Measurements from ENCODE around the gene ERVW-1. TPM values are rescaled to one million over a fixed set of nuclear protein-coding genes. Genes with fewer than 3 reads are reported as not detected.
"Not testable (repeated sequence)": the region's sequence is repeated elsewhere in the genome, so short reads cannot be mapped to it uniquely, and the experiment has no call there.

Gene ERVW-1, protein sequence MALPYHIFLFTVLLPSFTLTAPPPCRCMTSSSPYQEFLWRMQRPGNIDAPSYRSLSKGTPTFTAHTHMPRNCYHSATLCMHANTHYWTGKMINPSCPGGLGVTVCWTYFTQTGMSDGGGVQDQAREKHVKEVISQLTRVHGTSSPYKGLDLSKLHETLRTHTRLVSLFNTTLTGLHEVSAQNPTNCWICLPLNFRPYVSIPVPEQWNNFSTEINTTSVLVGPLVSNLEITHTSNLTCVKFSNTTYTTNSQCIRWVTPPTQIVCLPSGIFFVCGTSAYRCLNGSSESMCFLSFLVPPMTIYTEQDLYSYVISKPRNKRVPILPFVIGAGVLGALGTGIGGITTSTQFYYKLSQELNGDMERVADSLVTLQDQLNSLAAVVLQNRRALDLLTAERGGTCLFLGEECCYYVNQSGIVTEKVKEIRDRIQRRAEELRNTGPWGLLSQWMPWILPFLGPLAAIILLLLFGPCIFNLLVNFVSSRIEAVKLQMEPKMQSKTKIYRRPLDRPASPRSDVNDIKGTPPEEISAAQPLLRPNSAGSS
- polyA plus RNA-seq = 0.06 TPM

DNA sequence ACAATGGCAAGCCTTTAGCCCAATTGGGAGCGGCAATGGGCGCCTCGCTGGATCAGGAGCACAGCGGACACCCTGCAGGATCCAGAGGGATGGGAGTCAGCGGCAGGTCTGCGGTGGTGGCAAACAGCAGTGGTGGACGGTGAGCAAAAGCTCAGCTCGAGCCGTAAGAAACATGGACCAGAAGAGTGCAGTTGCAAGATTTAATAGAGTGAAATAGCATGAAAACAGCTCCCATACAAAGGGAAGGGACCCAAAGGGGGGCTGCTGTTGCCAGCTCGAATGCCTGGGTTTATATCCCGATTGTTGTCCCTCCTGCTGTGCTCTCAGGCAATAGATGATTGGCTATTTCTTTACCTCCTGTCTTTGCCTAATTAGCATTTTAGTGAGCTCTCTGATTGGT, at the start of gene ERVW-1:
TSS of gene ERVW-1 (minus strand) at position 266 of the 400 bp plus-strand sequence. CDS start 7,565 bp downstream, outside the sequence.
- not testable (repeated sequence) for H3K4me3 Mint-ChIP-seq, H3K9me3 Mint-ChIP-seq, H3K27ac Mint-ChIP-seq

DNA sequence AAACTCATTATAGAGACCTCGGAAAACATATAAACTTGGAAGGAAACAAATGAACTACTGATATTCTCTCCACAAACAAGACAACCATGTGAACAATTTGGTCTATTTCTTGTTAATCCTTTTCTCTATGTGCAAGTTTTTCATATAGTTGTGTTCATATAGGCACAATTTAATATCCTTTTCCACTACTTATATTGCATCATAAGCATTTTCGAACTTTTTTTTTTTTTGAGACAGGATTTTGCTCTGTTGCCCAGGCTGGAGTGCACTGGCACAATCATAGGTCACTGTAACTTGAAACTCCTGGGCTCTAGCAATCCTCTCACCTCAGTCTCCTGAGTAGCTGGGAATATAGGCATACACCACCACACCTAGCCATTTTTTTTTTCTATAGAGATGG, 45.4 kb upstream of the ERVW-1 start:
- peaks cover 12 to 15% (median 14%) of the 10 kb centered on the region in 3 donors for H3K4me1 Mint-ChIP-seq
- H3K36me3 Mint-ChIP-seq = no peaks in the 10 kb centered on the region
- no peaks in the 10 kb centered on the region for H3K27me3 Mint-ChIP-seq
- no peak overlapping the region for H3K4me3 Mint-ChIP-seq
- H3K9me3 Mint-ChIP-seq = no peaks in the 10 kb centered on the region
- H3K27ac Mint-ChIP-seq = no peak overlapping the region

More for the DNA sequence above, at the start of gene ERVW-1:
- not testable (repeated sequence) for H3K4me1 Mint-ChIP-seq, H3K36me3 Mint-ChIP-seq, H3K27me3 Mint-ChIP-seq

DNA sequence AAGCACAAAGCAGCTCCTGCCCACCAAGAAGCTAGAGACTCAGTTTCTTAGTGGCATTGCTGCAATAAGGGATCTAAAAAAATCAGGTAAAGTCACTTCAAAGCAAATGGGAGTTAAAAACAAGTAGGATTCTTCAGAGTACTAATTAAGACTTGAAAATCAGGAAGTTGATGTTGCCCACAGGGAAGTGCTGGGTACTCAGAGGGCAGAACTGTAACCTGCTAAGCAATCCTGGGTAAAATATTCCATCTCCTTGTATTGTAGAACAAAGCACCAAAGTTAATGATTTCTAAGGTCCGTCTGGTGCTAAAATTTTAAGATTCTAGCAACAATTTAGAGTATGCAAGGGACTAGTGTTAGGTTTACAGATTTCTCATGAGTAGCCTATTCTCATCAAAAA, 42.3 kb upstream of the ERVW-1 start:
- H3K9me3 Mint-ChIP-seq = no peaks in the 10 kb centered on the region
- no peaks in the 10 kb centered on the region for H3K4me1 Mint-ChIP-seq
- H3K4me3 Mint-ChIP-seq = no peak overlapping the region
- peaks cover 7% of the 10 kb centered on the region for H3K36me3 Mint-ChIP-seq
- no peaks in the 10 kb centered on the region for H3K27me3 Mint-ChIP-seq
- H3K27ac Mint-ChIP-seq = no peak overlapping the region

DNA sequence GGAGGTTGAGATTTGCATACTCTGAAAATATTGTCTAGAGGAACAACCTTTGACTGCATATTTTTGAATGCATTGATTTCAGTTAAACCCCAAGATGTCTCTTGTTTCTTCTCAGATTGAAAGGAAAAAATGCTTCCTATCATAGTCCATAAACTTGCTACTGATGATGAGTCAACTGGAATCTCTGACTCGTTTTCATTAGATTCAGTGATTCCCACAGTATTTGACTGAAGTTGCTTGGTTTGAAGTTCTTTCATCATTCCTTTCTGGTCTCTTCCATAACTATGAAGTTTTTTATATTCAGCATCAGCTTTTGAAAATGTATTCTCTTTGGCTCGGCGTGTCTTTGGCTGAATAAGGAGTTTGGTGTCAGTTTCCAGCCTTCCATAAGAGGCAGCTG, 39.9 kb upstream of the ERVW-1 start:
- H3K4me1 Mint-ChIP-seq = no peaks in the 10 kb centered on the region
- no peaks in the 10 kb centered on the region for H3K9me3 Mint-ChIP-seq
- peaks cover 9% of the 10 kb centered on the region for H3K36me3 Mint-ChIP-seq
- no peaks in the 10 kb centered on the region for H3K27me3 Mint-ChIP-seq
- no peak overlapping the region for H3K27ac Mint-ChIP-seq
- no peak overlapping the region for H3K4me3 Mint-ChIP-seq

DNA sequence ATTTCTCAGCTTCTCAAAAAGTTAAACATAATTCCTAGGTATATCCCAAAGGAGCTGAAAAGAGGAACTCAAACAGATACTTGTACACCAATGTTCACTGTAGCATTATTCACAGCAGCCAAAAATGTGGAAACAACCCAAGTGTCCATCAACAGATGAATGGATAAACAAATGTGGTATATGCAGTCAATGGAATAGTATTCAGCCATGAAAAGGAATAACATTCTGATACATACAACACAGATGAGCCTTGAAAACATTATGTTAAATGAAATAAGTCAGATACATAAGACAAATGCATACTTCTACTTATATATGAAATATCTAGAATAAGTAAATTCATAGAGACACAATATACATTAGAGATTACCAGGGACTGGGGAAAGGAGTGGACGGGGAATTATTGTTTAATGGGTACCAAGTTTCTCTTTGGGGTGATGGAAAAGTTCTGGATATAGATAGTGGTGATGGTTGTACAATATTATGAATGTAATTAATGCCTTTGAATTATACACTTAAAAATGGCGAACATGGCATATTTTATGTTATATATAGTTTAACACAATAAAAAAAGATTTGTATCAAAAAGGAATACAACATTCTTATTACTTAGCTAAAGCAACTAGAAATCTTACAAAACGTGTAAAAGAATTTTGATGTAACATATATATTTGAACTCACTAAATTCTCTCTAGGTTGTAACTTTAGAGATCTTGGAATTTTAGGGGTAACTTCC, 35.6 kb upstream of the ERVW-1 start:
- H3K4me3 Mint-ChIP-seq = no peak overlapping the region
- no peaks in the 10 kb centered on the region for H3K9me3 Mint-ChIP-seq
- H3K27me3 Mint-ChIP-seq = no peaks in the 10 kb centered on the region
- peaks cover 9% of the 10 kb centered on the region for H3K36me3 Mint-ChIP-seq
- H3K27ac Mint-ChIP-seq = no peak overlapping the region
- H3K4me1 Mint-ChIP-seq = no peaks in the 10 kb centered on the region

DNA sequence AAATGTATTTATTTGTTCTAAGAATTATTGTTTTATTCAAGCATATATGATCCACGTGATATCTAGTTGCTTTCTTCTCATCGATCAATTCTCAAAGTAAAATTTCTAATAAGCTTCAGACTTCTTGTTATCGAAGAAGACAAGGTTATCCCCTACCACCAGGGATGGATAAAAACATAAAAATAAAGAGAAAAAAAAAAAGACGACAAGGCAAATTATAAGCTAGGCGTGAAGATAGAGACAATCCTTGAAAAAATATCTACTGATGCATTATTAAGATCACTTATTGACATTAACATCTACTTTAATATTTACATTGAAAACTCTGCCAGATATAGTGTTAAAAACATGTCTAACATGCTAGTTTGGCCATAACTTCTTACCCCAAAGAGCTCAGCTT, 31.2 kb upstream of the ERVW-1 start:
- Mint-ChIP-seq H3K27me3 (no peaks in the 10 kb centered on the region), H3K4me3 (no peak overlapping the region), H3K4me1 (no peaks in the 10 kb centered on the region), H3K36me3 (peaks cover 3% of the 10 kb centered on the region), H3K27ac (no peak overlapping the region), H3K9me3 (no peaks in the 10 kb centered on the region)

DNA sequence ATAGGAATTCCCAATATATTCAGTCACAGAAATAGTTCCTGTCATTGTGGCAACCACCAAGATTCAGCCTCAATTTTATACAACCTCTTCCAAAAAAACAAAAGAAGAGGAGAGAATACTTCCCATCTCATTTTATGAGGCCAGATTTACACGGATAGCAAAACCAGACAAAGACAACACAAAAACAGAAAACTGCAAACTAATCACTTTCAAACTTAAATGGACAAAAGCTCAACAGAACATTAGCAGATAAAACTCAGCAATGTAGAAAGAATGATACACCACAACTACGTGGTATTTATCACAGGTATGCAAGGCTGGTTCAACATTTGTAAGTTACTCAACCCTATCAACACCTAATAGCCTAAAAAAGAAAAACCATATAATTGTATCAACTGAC, 28.6 kb upstream of the ERVW-1 start:
- H3K4me1 Mint-ChIP-seq = no peaks in the 10 kb centered on the region
- no peak overlapping the region for H3K27ac Mint-ChIP-seq
- H3K27me3 Mint-ChIP-seq = no peaks in the 10 kb centered on the region
- H3K36me3 Mint-ChIP-seq = peaks cover 3% of the 10 kb centered on the region
- no peaks in the 10 kb centered on the region for H3K9me3 Mint-ChIP-seq
- no peak overlapping the region for H3K4me3 Mint-ChIP-seq

DNA sequence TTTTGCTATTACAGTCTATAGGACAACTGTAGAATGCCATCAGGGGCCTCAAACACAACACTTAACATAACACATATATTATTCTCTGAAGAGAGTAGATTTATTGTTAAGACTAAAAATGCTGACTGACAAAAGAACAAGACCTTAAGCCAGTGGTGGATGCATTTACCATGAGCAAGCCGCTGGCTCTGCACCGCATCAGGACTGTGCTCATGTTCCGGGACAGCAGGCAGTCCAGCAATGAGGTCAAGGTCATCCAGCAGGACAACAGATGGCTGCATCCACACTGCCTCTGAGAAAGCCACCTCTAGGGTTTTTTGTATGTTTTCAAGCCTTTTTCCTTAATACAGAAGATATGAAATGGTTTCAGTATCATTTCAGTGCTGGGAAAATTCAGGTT, 26.8 kb upstream of the ERVW-1 start:
- Mint-ChIP-seq H3K36me3 (peaks cover 3% of the 10 kb centered on the region), H3K9me3 (no peaks in the 10 kb centered on the region), H3K27ac (no peak overlapping the region), H3K4me3 (no peak overlapping the region), H3K27me3 (no peaks in the 10 kb centered on the region), H3K4me1 (no peaks in the 10 kb centered on the region)

DNA sequence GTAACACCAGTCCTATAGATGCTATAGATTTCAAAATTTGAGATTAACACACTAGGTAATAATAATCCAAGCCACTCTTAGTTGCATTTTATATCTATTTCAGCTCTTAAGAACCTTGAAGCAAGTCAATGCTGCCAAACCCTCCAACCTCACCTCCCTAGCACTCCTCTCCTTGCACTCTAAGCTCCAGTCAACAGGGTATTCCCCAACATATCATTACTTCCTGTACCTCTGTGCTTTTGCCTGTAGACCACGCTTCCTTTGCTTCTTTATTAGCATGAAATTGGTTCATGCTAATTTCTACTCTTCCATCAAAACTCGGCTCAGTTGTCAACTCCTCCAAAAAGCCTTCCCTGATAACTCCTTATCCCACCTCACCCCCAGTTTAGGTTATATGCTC, 26.0 kb upstream of the ERVW-1 start:
- H3K4me1 Mint-ChIP-seq = no peaks in the 10 kb centered on the region

DNA sequence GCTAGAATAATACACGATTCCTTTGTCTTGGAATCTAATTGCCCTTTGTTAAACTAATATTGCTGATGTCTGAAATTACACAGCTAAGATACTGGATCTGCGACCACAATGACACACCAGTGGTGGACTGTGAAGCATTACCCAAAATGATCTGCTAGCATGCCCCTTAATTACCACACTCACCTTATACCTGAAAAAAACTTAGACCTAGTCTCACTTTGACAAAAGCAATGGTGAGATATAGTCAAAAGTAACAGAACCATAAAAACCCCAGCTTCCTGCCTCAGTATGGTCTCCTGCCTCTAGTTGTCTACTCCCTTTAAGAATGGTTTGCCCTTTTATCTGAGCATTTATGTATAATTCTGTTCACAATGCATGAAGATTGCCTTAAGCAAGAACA, 20.8 kb upstream of the ERVW-1 start:
- Mint-ChIP-seq H3K27ac (peak overlapping the region in 1 of 3 donors; percentile 87), H3K27me3 (no peaks in the 10 kb centered on the region), H3K9me3 (no peaks in the 10 kb centered on the region), H3K4me3 (no peak overlapping the region), H3K4me1 (no peaks in the 10 kb centered on the region), H3K36me3 (peaks cover 4% of the 10 kb centered on the region)

More for the DNA sequence above, 26.0 kb upstream of the ERVW-1 start:
- Mint-ChIP-seq H3K36me3 (peaks cover 4% of the 10 kb centered on the region), H3K27ac (no peak overlapping the region), H3K9me3 (no peaks in the 10 kb centered on the region), H3K4me3 (no peak overlapping the region), H3K27me3 (no peaks in the 10 kb centered on the region)

DNA sequence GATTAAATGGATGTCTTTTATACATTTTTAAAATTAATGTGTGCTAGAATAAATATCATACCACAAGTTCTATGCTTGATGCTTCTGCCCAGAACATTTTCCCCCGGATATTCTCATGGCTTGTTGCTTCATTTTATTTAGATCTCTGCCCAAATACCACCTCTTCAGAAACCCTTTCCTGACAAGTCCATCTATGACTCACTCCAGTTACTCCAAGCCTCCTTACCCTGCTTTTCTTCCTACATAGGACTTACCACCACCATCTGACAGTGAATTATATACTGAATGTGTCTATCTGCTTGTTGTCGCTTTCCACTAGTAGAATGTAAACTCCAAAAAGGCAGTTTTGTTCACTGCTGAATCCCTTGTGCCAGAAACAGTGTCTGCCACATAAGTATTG, 19.1 kb upstream of the ERVW-1 start:
- no peaks in the 10 kb centered on the region for H3K4me1 Mint-ChIP-seq
- H3K36me3 Mint-ChIP-seq = peaks cover 4% of the 10 kb centered on the region
- H3K4me3 Mint-ChIP-seq = no peak overlapping the region
- no peak overlapping the region for H3K27ac Mint-ChIP-seq
- H3K27me3 Mint-ChIP-seq = no peaks in the 10 kb centered on the region
- no peaks in the 10 kb centered on the region for H3K9me3 Mint-ChIP-seq

DNA sequence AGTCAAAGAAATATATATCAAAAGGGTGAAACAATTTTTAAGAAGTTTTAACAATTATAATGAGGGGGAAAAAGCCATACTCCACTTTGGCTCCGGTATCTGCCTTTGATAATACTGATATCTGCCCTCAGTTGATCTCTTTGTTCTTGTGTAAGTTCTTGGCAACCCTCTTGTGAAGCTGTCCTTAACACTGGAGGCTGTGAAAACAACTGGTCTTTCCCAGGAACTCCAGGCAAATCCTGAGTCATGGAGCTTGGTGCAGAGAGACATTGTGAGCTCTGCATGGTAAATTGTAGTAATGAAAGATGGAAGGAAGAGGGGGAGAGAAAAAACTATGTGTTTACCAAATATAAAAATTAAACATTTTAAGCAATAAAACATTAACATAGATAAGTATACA, 11.9 kb upstream of the ERVW-1 start:
- no peak overlapping the region for H3K4me3 Mint-ChIP-seq
- H3K4me1 Mint-ChIP-seq = no peaks in the 10 kb centered on the region
- H3K27me3 Mint-ChIP-seq = no peaks in the 10 kb centered on the region
- no peaks in the 10 kb centered on the region for H3K9me3 Mint-ChIP-seq
- peaks cover 5% of the 10 kb centered on the region for H3K36me3 Mint-ChIP-seq
- H3K27ac Mint-ChIP-seq = no peak overlapping the region

DNA sequence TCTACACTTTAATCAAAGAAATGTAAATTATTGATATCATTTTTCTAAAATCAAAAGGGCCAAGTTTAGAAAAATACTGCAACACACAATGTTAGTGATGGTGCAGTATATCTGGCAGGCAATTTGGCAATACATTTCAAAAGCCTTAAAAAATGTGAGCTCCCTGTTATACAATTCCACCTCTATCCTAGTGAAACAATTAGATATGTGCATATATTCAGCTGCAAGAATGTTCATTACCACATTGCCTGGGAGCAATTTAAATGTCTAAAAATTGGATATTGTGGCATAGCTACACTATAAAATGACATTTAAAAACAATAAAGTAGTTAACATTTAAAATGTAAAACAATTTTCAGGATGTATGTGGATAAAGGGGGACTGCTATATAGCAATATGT, 10.1 kb upstream of the ERVW-1 start:
- Mint-ChIP-seq H3K4me1 (no peaks in the 10 kb centered on the region), H3K4me3 (no peak overlapping the region), H3K27ac (no peak overlapping the region), H3K27me3 (no peaks in the 10 kb centered on the region), H3K9me3 (no peaks in the 10 kb centered on the region), H3K36me3 (peaks cover 3% of the 10 kb centered on the region)

DNA sequence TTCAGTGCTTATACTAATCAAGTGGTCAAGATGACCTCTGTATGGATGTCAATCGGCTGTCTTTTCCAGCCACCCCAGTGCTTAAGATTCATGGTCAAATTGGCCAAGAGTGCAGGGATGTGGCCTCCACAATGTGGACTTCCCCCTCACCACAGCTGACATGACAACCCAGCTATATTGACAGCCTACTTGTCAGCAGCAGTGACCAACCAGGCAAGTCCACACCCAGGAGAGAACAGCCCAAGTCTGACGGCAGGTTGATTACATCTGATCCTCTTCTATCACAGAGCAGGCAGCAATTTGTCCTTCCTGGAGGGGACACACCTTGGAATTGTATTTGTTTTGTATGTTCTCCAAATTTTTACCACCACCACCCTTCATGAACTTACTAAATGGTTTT, 8.2 kb upstream of the ERVW-1 start:
- H3K36me3 Mint-ChIP-seq = peaks cover 1% of the 10 kb centered on the region
- H3K4me3 Mint-ChIP-seq = no peak overlapping the region
- H3K27me3 Mint-ChIP-seq = no peaks in the 10 kb centered on the region
- no peak overlapping the region for H3K27ac Mint-ChIP-seq
- H3K9me3 Mint-ChIP-seq = no peaks in the 10 kb centered on the region
- no peaks in the 10 kb centered on the region for H3K4me1 Mint-ChIP-seq

DNA sequence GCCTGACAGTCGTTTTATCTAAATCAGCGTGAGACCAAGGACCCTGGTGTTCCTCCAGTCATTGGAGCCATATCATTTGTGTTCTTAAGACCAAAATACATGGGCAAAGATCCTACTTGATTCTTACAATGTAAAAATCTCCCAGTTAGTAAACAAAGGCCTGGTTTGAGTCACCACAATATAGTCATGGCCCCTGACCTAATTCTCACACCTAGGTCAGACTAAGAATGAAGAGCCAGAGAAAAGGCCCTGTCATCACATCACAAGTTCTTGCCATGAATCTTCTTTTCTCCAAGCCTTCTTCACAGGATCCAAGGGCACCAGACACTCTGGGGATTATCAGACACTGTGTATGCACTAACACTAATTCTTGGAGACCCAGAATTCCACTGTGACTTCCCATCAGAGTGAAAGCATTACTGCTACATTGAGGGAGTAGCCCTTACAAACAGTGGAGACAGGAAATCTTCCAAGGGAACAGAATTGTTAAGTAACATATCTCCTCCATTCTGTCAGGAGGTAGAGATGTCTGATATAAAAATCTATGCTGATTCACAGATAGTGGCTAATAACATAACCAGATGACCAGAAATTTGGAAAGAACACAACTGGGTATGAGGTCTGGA, 7.6 kb upstream of the ERVW-1 start:
- Mint-ChIP-seq H3K9me3 (no peaks in the 10 kb centered on the region), H3K36me3 (no peaks in the 10 kb centered on the region), H3K27me3 (no peaks in the 10 kb centered on the region), H3K4me3 (no peak overlapping the region), H3K4me1 (no peaks in the 10 kb centered on the region), H3K27ac (no peak overlapping the region)

All from IgD-negative memory B cell (primary cell).